DMS114 treated with DMSO at 0.1 percent for 48 hours (cell line): ENCODE data around the gene SETD4.

Experiments
- DNase-seq: peaks from one replicate; lab custom pipeline; 2025; ENCODE audit not compliant: unreplicated experiment; lab: John Stamatoyannopoulos, UW

Gene SETD4

GRCh38 chr21:36048357-36048756 is 12.0 kb downstream of the SETD4 start:
- no peak for DNase-seq

GRCh38 chr21:36047139-36047538 is 13.2 kb downstream of the SETD4 start:
- no peak for DNase-seq

- DNase-seq, result no peak
Measured at GRCh38 chr21:36045993-36046392, 14.3 kb downstream of the SETD4 start.

GRCh38 chr21:36044056-36044455 is 16.3 kb downstream of the SETD4 start:
- no peak for DNase-seq

GRCh38 chr21:36041910-36042309 is 18.4 kb downstream of the SETD4 start:
- no peak for DNase-seq

GRCh38 chr21:36040389-36040788 is 19.9 kb downstream of the SETD4 start:
- DNase-seq, result no peak

GRCh38 chr21:36039861-36040260 is 20.5 kb downstream of the SETD4 start:
- no peak for DNase-seq

- DNase-seq, result no peak
Measured at GRCh38 chr21:36038701-36039497, 21.4 kb downstream of the SETD4 start.

GRCh38 chr21:36035381-36035791 is 24.9 kb downstream of the SETD4 start:
- no peak for DNase-seq

- DNase-seq, result no peak
Measured at GRCh38 chr21:36034211-36034913, 26.0 kb downstream of the SETD4 start.

- DNase-seq, result no peak
Measured at GRCh38 chr21:36032647-36033406, 27.5 kb downstream of the SETD4 start.

- no peak for DNase-seq
Measured at GRCh38 chr21:36030581-36031189, 29.6 kb downstream of the SETD4 start.

- DNase-seq, result no peak
Measured at GRCh38 chr21:36029309-36029708, 31.0 kb downstream of the SETD4 start.

GRCh38 chr21:36028127-36029069 is 31.9 kb downstream of the SETD4 start:
- DNase-seq, result peak; percentile 39

- no peak for DNase-seq
Measured at GRCh38 chr21:36027347-36027746, 33.0 kb downstream of the SETD4 start.

GRCh38 chr21:36024782-36025181 is 35.5 kb downstream of the SETD4 start:
- no peak for DNase-seq

- no peak for DNase-seq
Measured at GRCh38 chr21:36023092-36023480, 37.2 kb downstream of the SETD4 start.

GRCh38 chr21:36022427-36023091 is 37.8 kb downstream of the SETD4 start:
- no peak for DNase-seq

- no peak for DNase-seq
Measured at GRCh38 chr21:36021251-36021837, 39.0 kb downstream of the SETD4 start.
